Adipocyte (in vitro differentiated cells): Measurements from ENCODE around the gene RNU2-63P.
"Not testable (repeated sequence)": the region's sequence is repeated elsewhere in the genome, so short reads cannot be mapped to it uniquely, and the experiment has no call there.

Experiments used
- DNase-seq: peaks from one replicate; pipeline ENCODE4 v3.0.0-alpha.2; 2015; ENCODE audit warnings: low read depth
- H3K27me3 ChIP-seq: replicated peaks from 2 replicates; pipeline ENCODE4 v1.7.0; 2013; ENCODE audit warnings: mild to moderate bottlenecking, low read length, moderate library complexity; ENCODE audit not compliant: control insufficient read depth, insufficient read depth
- H3K36me3 ChIP-seq: 2 replicates; pipeline ENCODE4 v1.7.0; 2013; ENCODE audit warnings: low read length, mild to moderate bottlenecking, moderate library complexity; ENCODE audit not compliant: control insufficient read depth, insufficient read depth, severe bottlenecking
- H3K4me1 ChIP-seq: 2 replicates; pipeline ENCODE4 v1.7.0; 2013; ENCODE audit warnings: mild to moderate bottlenecking, low read length, moderate library complexity; ENCODE audit not compliant: control insufficient read depth, insufficient read depth
- H3K4me3 ChIP-seq: 2 replicates; pipeline ENCODE4 v1.7.0; 2013; ENCODE audit warnings: mild to moderate bottlenecking, low read length, moderate library complexity
- H3K9ac ChIP-seq: 2 replicates; pipeline ENCODE4 v1.7.0; 2013; ENCODE audit warnings: mild to moderate bottlenecking, low read length, moderate library complexity
- H3K9me3 ChIP-seq: 2 replicates; pipeline ENCODE4 v1.7.0; 2013; ENCODE audit warnings: mild to moderate bottlenecking, low read length, moderate library complexity; ENCODE audit not compliant: control insufficient read depth

The RNU2-63P gene

GRCh38 chr2:88003074-88003755 lies 13.1 kb downstream of the RNU2-63P start:
- peak; percentile 41 for DNase-seq
- Histone ChIP-seq H3K27me3 (no peaks in the 10 kb centered on the region), H3K36me3 (no peaks in the 10 kb centered on the region)

DNA sequence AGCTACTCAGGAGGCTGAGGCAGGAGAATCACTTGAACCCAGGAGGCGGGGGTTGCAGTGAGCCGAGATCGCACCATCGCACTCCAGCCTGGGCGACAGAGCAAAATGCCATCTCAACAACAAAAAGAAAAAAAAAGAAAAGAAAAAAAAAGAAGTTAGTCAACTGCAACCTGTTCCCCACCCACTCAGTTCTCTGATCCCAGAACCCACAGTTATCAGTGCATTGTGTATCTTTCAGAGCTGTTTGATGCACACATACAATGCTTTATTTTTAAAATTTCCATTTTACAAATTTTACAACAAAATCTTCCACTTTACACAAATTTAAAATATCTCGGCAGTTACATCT lies 14.0 kb downstream of the RNU2-63P start:
- Histone ChIP-seq H3K9me3 (no peaks in the 10 kb centered on the region), H3K4me3 (no peak overlapping the region), H3K4me1 (no peaks in the 10 kb centered on the region), H3K27me3 (no peaks in the 10 kb centered on the region), H3K9ac (no peak overlapping the region), H3K36me3 (no peaks in the 10 kb centered on the region)
- no peak for DNase-seq

More at GRCh38 chr2:88003074-88003755, 13.1 kb downstream of the RNU2-63P start:
- peak overlapping the region; percentile 20 for H3K9ac ChIP-seq
- no peak overlapping the region for H3K4me3 ChIP-seq
- H3K4me1 ChIP-seq: no peaks in the 10 kb centered on the region
- H3K9me3 ChIP-seq: no peaks in the 10 kb centered on the region

DNA sequence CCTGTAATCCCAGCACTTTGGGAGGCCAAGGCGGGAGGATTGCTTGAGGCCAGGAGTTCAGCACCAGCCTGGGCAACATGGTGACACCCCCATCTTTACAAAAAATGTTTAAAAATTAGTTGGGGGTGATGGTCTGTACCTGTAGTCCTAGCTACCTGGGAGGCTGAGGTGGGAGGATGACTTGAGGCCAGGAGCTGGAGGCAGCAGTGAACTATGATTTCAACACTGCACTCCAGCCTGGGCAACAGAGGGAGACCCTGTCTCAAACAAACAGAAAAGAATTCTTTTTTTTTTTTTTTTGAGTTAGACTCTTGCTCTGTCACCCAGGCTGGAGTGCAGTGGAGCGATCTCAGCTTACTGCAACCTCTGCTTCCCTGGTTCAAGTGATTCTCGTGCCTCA lies 15.9 kb downstream of the RNU2-63P start:
- H3K9me3 ChIP-seq, H3K36me3 ChIP-seq, H3K4me3 ChIP-seq, DNase-seq, H3K27me3 ChIP-seq, H3K4me1 ChIP-seq, H3K9ac ChIP-seq: not testable (repeated sequence)

DNA sequence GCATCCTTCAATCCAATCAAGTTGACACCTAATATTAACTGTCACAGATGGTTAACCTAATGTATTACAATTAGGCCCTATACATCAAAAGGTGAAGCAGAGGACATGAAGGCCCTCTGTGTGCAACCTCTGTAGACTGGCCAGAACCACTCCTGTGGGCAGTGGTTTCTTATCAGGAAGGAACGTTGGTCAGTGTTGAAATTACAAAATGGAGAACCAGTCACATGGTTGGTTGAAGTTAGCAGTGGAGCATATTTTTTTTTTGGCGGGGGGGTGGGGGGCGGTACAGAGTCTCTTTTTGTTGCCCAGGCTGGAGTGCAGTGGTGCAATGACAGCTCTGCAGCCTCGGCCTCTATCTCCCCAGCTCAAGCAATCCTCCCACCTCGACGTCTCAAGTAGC lies 19.8 kb downstream of the RNU2-63P start:
- Histone ChIP-seq H3K9ac (no peak overlapping the region), H3K27me3 (no peaks in the 10 kb centered on the region), H3K4me1 (no peaks in the 10 kb centered on the region), H3K9me3 (no peaks in the 10 kb centered on the region), H3K36me3 (no peaks in the 10 kb centered on the region), H3K4me3 (no peak overlapping the region)
- DNase-seq: no peak

DNA sequence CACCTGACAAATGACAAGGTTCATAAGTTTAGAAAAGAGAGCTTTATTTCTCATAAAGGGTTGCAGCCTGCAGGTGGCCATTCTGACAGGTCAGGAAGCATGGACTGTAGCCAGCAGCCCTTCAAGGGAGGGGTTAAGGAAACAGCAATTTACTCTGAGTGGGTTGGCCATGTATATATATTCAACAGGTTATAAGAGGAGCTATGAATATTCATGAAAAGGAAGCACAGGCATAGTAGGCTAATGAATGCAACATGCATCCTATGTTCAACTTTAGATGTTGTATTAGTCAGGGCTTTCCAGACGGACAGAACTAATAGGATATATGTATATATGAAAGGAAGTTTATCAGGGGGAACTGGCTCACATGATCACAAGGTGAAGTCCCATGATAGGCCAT lies 20.6 kb downstream of the RNU2-63P start:
- Histone ChIP-seq H3K4me3 (no peak overlapping the region), H3K4me1 (no peaks in the 10 kb centered on the region), H3K9me3 (no peaks in the 10 kb centered on the region), H3K27me3 (no peaks in the 10 kb centered on the region), H3K9ac (no peak overlapping the region), H3K36me3 (no peaks in the 10 kb centered on the region)
- DNase-seq: no peak

DNA sequence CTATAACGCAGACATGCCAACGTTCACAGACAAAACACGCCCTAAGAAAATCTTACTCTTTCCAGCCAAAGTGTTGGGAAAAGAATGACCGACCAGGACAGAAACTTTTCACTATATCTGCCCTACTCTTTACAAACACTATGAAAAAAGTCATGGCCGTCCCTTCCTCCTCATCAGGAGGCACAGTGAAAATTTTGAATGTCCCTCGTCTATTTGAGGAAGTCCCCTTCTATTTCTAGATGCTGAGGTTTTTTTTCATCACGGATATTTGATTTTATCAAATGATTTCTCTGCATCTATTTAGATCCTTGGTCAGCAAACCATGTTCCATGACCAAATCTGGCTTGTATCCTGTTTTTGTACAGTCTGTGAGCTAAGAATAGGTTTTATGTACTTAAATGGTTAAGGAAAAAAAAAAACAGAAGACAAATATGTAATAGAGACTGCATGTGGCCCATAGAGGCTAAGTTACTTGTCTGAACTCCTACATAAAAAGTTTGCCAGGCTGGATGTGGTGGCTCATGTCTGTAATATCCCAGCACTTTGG lies 22.0 kb downstream of the RNU2-63P start:
- H3K36me3 ChIP-seq, H3K4me3 ChIP-seq, DNase-seq, H3K27me3 ChIP-seq, H3K9ac ChIP-seq, H3K9me3 ChIP-seq, H3K4me1 ChIP-seq: not testable (repeated sequence)

GRCh38 chr2:87992569-87992968 lies 23.8 kb downstream of the RNU2-63P start:
- not testable (repeated sequence) for H3K9ac ChIP-seq, H3K36me3 ChIP-seq, H3K9me3 ChIP-seq, DNase-seq, H3K4me1 ChIP-seq, H3K4me3 ChIP-seq, H3K27me3 ChIP-seq

GRCh38 chr2:87987473-87987872 lies 28.9 kb downstream of the RNU2-63P start:
- DNase-seq, H3K36me3 ChIP-seq, H3K4me3 ChIP-seq, H3K4me1 ChIP-seq, H3K27me3 ChIP-seq, H3K9ac ChIP-seq, H3K9me3 ChIP-seq: not testable (repeated sequence)

- not testable (repeated sequence) for H3K9me3 ChIP-seq, H3K36me3 ChIP-seq, H3K9ac ChIP-seq, H3K4me3 ChIP-seq, H3K27me3 ChIP-seq, H3K4me1 ChIP-seq, DNase-seq
Measured at GRCh38 chr2:87985902-87986301, 30.4 kb downstream of the RNU2-63P start.

- H3K36me3 ChIP-seq, H3K4me3 ChIP-seq, H3K9me3 ChIP-seq, H3K27me3 ChIP-seq, H3K9ac ChIP-seq, DNase-seq, H3K4me1 ChIP-seq: not testable (repeated sequence)
Measured at GRCh38 chr2:87981182-87981581, 35.2 kb downstream of the RNU2-63P start.

GRCh38 chr2:87972385-87972784 lies 44.0 kb downstream of the RNU2-63P start:
- DNase-seq, H3K9me3 ChIP-seq, H3K4me1 ChIP-seq, H3K36me3 ChIP-seq, H3K27me3 ChIP-seq, H3K9ac ChIP-seq, H3K4me3 ChIP-seq: not testable (repeated sequence)
